ENCODE results near the gene INPP5A. TPM values are rescaled to one million over a fixed set of nuclear protein-coding genes. Genes with fewer than 3 reads are reported as not detected.

The INPP5A gene
- total RNA-seq, 6 donors from 2014 or later = 28.6 to 81.7 (median 44.8) TPM

- no peaks in the 10 kb centered on the region for H3K36me3 ChIP-seq
- WGBS, 2 donors = 32 to 68% methylated on average over 3 to 7 of the region's 14 CpGs
- DNase-seq (peak; percentile 14 to 74), ATAC-seq (ENCODE audit: low FRiP score in 2 of 2) (no peak)
- H3K27ac ChIP-seq = peak overlapping the region; percentile 84 to 97 (median 90)
- no peak overlapping the region for H3K4me3 ChIP-seq
- H3K4me1 ChIP-seq = peaks cover 53 to 56% (median 54%) of the 10 kb centered on the region in 4 donors
- no peaks in the 10 kb centered on the region for H3K9me3 ChIP-seq
- TF ChIP-seq CTCF (IDR thresholded peaks at IDR 0.05) = no peak
- no peak for TF ChIP-seq POLR2A (IDR thresholded peaks at IDR 0.05)
- no peak for TF ChIP-seq POLR2AphosphoS5 (IDR thresholded peaks at IDR 0.05)
- no peak for TF ChIP-seq EP300 (IDR thresholded peaks at IDR 0.05)
- H3K27me3 ChIP-seq = no peaks in the 10 kb centered on the region
Measured at GRCh38 chr10:132521041-132521465, 16.5 kb upstream of the INPP5A start.

GRCh38 chr10:132521466-132522102, 16.0 kb upstream of the INPP5A start:
- DNase-seq (peak; percentile 16 to 70), ATAC-seq (ENCODE audit: low FRiP score in 2 of 2) (no peak)
- Histone ChIP-seq H3K36me3 (no peaks in the 10 kb centered on the region), H3K4me3 (no peak overlapping the region), H3K27me3 (no peaks in the 10 kb centered on the region), H3K9me3 (no peaks in the 10 kb centered on the region), H3K27ac (peak overlapping the region; percentile 84 to 97 (median 90)), H3K4me1 (peaks cover 48 to 51% (median 48%) of the 10 kb centered on the region in 4 donors)
- 91 to 93% methylated on average over 8 to 19 of the region's 19 CpGs for WGBS, 2 donors
- no peak for TF ChIP-seq POLR2AphosphoS5 (IDR thresholded peaks at IDR 0.05)
- TF ChIP-seq EP300 (IDR thresholded peaks at IDR 0.05) = no peak
- TF ChIP-seq POLR2A (IDR thresholded peaks at IDR 0.05) = no peak
- no peak for TF ChIP-seq CTCF (IDR thresholded peaks at IDR 0.05)

GRCh38 chr10:132522521-132523411, 14.8 kb upstream of the INPP5A start:
- no peak for TF ChIP-seq CTCF (IDR thresholded peaks at IDR 0.05)
- TF ChIP-seq POLR2AphosphoS5 (IDR thresholded peaks at IDR 0.05) = no peak
- TF ChIP-seq POLR2A (IDR thresholded peaks at IDR 0.05) = no peak
- TF ChIP-seq EP300 (IDR thresholded peaks at IDR 0.05) = no peak
- 89 to 100% methylated on average over 1 to 14 of the region's 14 CpGs for WGBS, 2 donors
- DNase-seq = peak; percentile 17 to 71

DNA sequence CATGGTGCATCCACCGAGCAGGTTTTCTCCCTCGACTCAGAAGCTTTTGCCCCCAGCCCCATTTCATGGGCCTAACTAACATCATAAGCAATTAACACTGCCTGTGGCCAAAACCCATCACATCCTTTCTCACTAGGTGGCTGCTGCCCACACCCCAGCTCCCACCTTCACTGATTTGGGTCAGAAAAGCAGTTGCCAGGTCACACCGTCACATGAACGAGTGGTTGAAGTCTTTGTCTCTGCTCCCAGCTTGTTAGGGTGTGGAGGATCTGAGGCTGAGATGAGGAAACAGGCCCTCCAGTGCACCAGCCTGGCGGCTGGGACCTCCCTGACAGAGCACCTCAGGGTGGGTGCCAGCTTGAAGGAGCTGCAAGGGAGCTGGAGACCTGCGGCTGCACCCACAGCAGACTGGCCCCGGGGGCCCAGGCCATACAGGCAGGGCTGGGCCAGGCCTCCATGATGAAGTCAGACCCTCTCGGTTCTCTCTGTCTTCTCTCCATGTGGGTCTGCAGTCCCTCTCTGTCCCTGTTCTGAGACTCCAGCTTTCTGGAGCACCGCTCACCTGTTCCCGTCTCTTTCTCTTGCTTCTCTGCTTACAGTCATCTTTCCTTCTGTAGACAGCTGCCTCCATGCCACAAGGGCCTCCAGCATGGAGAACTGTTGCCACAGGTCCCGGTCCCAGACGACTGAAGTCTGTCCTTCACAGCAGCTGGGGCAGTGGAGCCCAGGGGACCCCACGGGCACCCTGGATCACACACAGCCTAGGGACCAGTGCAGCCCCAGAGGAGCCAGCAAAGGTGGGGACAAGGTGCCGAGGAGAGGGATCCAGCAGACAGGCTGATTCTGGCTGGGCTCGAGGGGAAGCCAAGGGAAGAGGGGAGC, 13.8 kb upstream of the INPP5A start:
- DNase-seq = peak; percentile 11 to 44
- TF ChIP-seq CTCF (IDR thresholded peaks at IDR 0.05) (no peak), EP300 (IDR thresholded peaks at IDR 0.05) (no peak), POLR2A (IDR thresholded peaks at IDR 0.05) (no peak), POLR2AphosphoS5 (IDR thresholded peaks at IDR 0.05) (no peak)
- no peak overlapping the region for H3K4me3 ChIP-seq
- no peaks in the 10 kb centered on the region for H3K9me3 ChIP-seq
- 90 to 94% methylated on average over 13 to 15 of the region's 15 CpGs for WGBS, 2 donors
- no peaks in the 10 kb centered on the region for H3K36me3 ChIP-seq
- peaks cover 26 to 35% (median 30%) of the 10 kb centered on the region in 4 donors for H3K4me1 ChIP-seq
- H3K27ac ChIP-seq = no peak overlapping the region
- no peak for ATAC-seq (ENCODE audit: low FRiP score in 2 of 2)
- H3K27me3 ChIP-seq = no peaks in the 10 kb centered on the region

More at GRCh38 chr10:132522521-132523411, 14.8 kb upstream of the INPP5A start:
- Histone ChIP-seq H3K27ac (no peak overlapping the region), H3K4me3 (no peak overlapping the region), H3K9me3 (no peaks in the 10 kb centered on the region), H3K27me3 (no peaks in the 10 kb centered on the region), H3K36me3 (no peaks in the 10 kb centered on the region), H3K4me1 (peaks cover 36 to 39% (median 38%) of the 10 kb centered on the region in 4 donors)
- no peak for ATAC-seq (ENCODE audit: low FRiP score in 2 of 2)

Measured in upper lobe of left lung (tissue), 6 donors.